Brain pericyte (primary cell): ENCODE data around the gene MDH1B.
A peak's percentile ranks its signal among the peaks of the same experiment; 100 is the strongest.
"Not testable (repeated sequence)": the region's sequence is repeated elsewhere in the genome, so short reads cannot be mapped to it uniquely, and the experiment has no call there.

Experiments used
- DNase-seq: peaks from one replicate; pipeline ENCODE4 v3.0.0-alpha.2; 2012; ENCODE audit warnings: low read depth, low spot score

The MDH1B gene

GRCh38 chr2:206765242-206766056 lies at the start of gene MDH1B, which contains the start of gene FASTKD2:
TSS of gene MDH1B (minus strand) at chr2:206765328. CDS start at chr2:206765271, 57 bp downstream.
TSS of gene FASTKD2 (plus strand) at chr2:206765606. CDS start at chr2:206766694, 1,088 bp downstream.
- DNase-seq = peak; percentile 90

GRCh38 chr2:206814498-206814897 lies 49.4 kb upstream of the MDH1B start:
- DNase-seq = no peak

GRCh38 chr2:206812471-206812870 lies 47.3 kb upstream of the MDH1B start:
- DNase-seq = not testable (repeated sequence)

GRCh38 chr2:206807624-206808023 lies 42.5 kb upstream of the MDH1B start:
- DNase-seq = not testable (repeated sequence)

GRCh38 chr2:206805887-206806607 lies 40.9 kb upstream of the MDH1B start:
- no peak for DNase-seq

- no peak for DNase-seq
Observed at GRCh38 chr2:206804326-206804725, 39.2 kb upstream of the MDH1B start.

- DNase-seq = no peak
Observed at GRCh38 chr2:206802654-206803514, 37.8 kb upstream of the MDH1B start.

GRCh38 chr2:206801418-206802189 lies 36.5 kb upstream of the MDH1B start:
- DNase-seq = no peak

GRCh38 chr2:206800506-206801417 lies 35.6 kb upstream of the MDH1B start:
- DNase-seq = peak; percentile 53

GRCh38 chr2:206799083-206799482 lies 34.0 kb upstream of the MDH1B start:
- no peak for DNase-seq

GRCh38 chr2:206798000-206798399 lies 32.9 kb upstream of the MDH1B start:
- no peak for DNase-seq

- DNase-seq = no peak
Observed at GRCh38 chr2:206797376-206797775, 32.2 kb upstream of the MDH1B start.

- no peak for DNase-seq
Observed at GRCh38 chr2:206792645-206793044, 27.5 kb upstream of the MDH1B start.

- no peak for DNase-seq
Observed at GRCh38 chr2:206790311-206790935, 25.3 kb upstream of the MDH1B start.

- no peak for DNase-seq
Observed at GRCh38 chr2:206784559-206785353, 19.6 kb upstream of the MDH1B start.

GRCh38 chr2:206783718-206784117 lies 18.6 kb upstream of the MDH1B start:
- DNase-seq = no peak

- no peak for DNase-seq
Observed at GRCh38 chr2:206780671-206781070, 15.5 kb upstream of the MDH1B start.

GRCh38 chr2:206776432-206776831 lies 11.3 kb upstream of the MDH1B start:
- DNase-seq = no peak

- no peak for DNase-seq
Observed at GRCh38 chr2:206774871-206775270, 9.7 kb upstream of the MDH1B start.
